OCI-LY7 (cell line): ENCODE measurements around the gene PTPRM.

Experiments
- CTCF ChIP-seq: fragments of 200-600 bp; sonication (generic); conservative IDR thresholded peaks from 2 replicates; pipeline ENCODE4 v1.5.1; 2014; ENCODE audit warnings: mild to moderate bottlenecking, antibody characterized with exemption, low read length, moderate library complexity, mixed read lengths
- EZH2phosphoT487 ChIP-seq: fragments of 200-600 bp; sonication (generic); IDR thresholded peaks from 2 replicates; pipeline ENCODE4 v1.6.1; 2018; ENCODE audit warnings: low read depth, borderline replicate concordance, mild to moderate bottlenecking, mixed run types, antibody characterized with exemption, low read length, moderate library complexity, mixed read lengths

- TF ChIP-seq EZH2phosphoT487 (no peak), CTCF (no peak)
These were observed 547.4 kb downstream of the PTPRM start for GRCh38 chr18:8114480-8114879.
